NCI-H2029 (cell line): ENCODE data around the gene SUCO.

Experiments
- DNase-seq: peaks from one replicate; lab custom pipeline; 2025; lab: John Stamatoyannopoulos, UW

The SUCO gene

GRCh38 chr1:172646653-172647052, 113.7 kb downstream of the SUCO start:
- no peak for DNase-seq

DNA sequence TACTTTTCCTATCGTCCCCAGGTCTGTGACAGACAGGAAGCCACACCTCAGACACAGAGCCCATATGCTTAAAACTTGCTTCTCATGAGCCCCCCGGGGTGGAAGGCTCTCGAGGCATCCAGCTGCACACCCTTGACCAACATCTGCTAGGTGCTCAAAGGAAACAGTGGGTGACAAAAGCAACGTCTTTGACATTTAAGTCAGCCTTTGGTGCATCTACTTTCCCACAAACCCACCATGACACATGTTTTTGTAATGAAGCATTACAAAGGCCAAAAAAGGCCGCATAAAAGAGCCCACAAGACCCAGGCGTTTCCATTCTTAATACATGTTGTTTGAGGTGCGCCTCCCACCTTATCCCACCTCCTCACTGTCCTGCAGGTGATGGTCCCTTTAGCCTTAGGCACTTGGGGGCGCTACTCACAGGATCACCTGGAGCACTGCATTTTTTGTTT, 114.2 kb downstream of the SUCO start:
- no peak for DNase-seq

GRCh38 chr1:172647987-172648386, 115.0 kb downstream of the SUCO start:
- no peak for DNase-seq

- DNase-seq = no peak
Observed at GRCh38 chr1:172650474-172651193, 117.7 kb downstream of the SUCO start.

DNA sequence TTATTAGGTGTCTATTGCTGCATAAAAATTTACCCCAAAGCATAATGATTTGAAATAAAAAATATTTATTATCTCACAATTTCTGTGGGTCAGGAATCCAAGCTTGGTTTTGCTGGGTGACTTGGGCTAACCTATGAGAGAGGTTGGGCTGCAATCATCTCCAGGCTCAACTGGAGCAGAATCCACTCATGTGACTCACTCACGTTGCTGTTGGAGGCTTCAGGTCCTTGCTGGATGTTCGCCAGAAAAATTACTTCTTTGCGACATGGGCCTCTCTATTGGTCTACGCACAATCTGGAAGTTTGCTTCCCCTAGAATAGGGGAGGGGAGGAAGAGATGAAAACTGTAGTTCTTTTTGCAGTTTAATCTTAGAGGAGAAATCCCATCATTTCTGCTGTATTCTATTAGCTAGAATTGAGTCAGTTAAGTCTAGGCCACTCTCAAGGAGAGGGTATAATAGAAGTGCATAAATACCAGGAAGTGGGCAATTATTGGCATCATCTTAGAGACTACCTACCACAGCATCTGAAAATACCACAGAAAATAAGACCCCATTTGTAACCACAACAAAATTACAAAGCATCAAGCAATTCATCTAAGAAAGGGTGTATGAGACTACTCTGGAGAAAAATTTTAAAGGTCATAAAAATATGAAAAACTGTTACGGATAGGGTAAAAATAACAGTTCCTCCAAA, 120.2 kb downstream of the SUCO start:
- peak; percentile 4 for DNase-seq

DNA sequence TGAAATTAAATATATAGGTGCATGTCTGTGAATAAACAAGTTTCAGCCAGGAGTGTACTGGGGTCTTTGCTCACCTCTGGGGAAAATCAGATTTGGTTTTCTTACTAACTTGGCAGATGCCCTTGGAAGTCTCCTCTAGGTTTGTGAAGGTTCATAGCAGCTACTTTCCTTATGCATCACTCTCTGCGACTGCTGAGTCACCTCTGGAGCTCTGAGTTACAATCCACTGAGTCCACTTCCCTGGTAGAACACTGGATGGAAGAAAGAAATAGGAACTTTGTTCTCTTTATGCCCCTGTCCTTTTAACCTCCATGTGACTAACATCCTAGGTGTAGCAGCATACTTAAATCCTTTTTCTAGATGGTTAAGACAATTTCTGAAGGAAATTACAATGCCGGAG, 121.6 kb downstream of the SUCO start:
- DNase-seq = no peak

- DNase-seq = no peak
Observed at GRCh38 chr1:172656576-172656975, 123.6 kb downstream of the SUCO start.

GRCh38 chr1:172657586-172657985, 124.6 kb downstream of the SUCO start:
- DNase-seq = no peak

DNA sequence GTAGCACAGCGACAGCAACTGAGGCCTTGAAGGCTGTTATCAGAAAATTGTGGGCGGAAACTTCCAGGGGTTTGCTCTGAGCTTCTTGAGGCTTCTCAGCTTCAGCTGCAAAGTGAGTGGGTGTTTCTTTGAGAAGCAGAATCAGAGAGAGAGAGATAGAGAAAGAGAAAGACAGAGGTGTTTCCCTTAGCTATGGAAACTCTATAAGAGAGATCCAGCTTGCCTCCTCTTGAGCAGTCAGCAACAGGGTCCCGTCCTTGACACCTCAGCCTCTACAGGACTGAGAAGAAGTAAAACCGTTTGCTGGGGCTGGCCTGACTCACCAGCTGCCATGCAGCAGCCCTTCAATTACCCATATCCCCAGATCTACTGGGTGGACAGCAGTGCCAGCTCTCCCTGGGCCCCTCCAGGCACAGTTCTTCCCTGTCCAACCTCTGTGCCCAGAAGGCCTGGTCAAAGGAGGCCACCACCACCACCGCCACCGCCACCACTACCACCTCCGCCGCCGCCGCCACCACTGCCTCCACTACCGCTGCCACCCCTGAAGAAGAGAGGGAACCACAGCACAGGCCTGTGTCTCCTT, 126.0 kb downstream of the SUCO start, which contains the start of gene FASLG:
TSS of gene FASLG (plus strand) at position 233 of the 583 bp plus-strand sequence. CDS start at position 332, 99 bp downstream.
- no peak for DNase-seq

GRCh38 chr1:172661107-172661506, 128.2 kb downstream of the SUCO start:
- no peak for DNase-seq
